DOHH2 (cell line): ENCODE results near the gene DPYD.

Experiments used
- CTCF ChIP-seq: fragments of 200-600 bp; sonication (generic); IDR thresholded peaks from one replicate; pipeline ENCODE4 v1.5.1; 2014; ENCODE audit warnings: antibody characterized with exemption, mild to moderate bottlenecking, low read depth, low read length; ENCODE audit not compliant: poor library complexity, severe bottlenecking
- EZH2phosphoT487 ChIP-seq: fragments of 200-600 bp; sonication (generic); IDR thresholded peaks from 2 replicates; pipeline ENCODE4 v1.6.1; 2017; ENCODE audit warnings: borderline replicate concordance, mild to moderate bottlenecking, antibody characterized with exemption, low read length, moderate library complexity, mixed read lengths

- TF ChIP-seq CTCF (no peak), EZH2phosphoT487 (no peak)
Observed at GRCh38 chr1:97680470-97680869, 240.4 kb downstream of the DPYD start.
